Measurements from ENCODE around the gene SUMF1. TPM values are rescaled to one million over a fixed set of nuclear protein-coding genes. Genes with fewer than 3 reads are reported as not detected.

SUMF1 gene
- total and polyA plus RNA-seq, 2 of the 4 experiments (the other 2 are of a cell fraction), result 26.3 to 38.4 TPM

DNA sequence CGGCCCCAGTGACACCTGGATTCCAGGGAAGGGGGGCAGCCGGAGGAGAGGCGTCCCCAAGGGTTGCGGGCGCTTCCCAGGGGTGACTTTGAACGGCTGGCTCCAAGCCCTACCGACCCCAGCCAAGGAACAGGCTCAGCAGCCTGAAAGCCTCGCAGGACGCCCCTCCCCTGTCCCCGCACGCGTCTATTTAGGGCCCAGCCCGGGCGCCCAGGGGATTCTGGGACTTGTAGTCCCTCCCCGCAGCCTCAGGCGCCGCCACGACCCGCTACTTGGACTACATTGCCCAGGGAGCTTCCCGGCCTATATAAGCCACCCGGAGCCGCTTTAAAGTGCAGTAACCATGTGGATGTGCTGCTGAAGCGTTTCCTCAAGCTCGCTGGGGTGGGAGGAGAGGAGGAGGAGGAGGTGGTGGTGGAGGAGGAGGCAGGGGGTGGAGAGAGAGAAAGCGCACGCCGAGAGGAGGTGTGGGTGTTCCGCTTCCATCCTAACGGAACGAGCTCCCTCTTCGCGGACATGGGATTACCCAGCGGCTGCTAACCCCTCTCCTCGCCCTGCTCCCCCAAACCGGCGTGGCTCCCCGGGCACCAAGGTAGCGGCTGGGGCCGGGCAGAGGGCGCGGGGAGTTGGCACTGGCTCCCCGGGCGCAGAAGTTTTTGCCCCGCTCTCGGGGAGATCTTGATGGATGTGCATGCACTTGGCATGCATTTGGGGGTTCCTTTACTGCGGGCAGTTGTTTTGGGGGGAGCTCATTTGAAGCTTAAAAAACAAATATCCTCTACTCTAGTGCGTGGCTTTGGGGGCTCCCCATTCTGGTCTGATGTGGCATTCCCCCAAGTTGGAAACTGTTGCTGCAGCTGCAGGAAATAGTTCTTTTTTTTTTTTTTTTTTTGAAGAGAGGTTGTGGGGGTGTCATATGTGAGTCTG, 26.2 kb upstream of the SUMF1 start, which contains the start of gene ITPR1:
Gene ITPR1 (plus strand): TSS at position 335 of the 927 bp plus-strand sequence. CDS start 23,144 bp downstream, outside the sequence.
- H3K4me3 ChIP-seq (ENCODE audit: insufficient read depth, low read depth, low read length), result peak within 1 kb of the TSS; percentile 62
- 0% methylated on average over 3 of the region's 47 CpGs; no CpG with 5 or more reads in 1 of the 2 experiments for WGBS, 2 experiments (ENCODE audit: extremely low coverage in 2 of 2, insufficient read length in 1 of 2)
- dilution Hi-C loops (cut with HindIII; ENCODE audit: low sequenced_read_pairs, unreplicated experiment), result no loop called here
- in situ Hi-C loops (cut with MboI; ENCODE audit: low sequenced_read_pairs), result no loop called here
- no peak within 1 kb of the TSS for H2BK15ac ChIP-seq (ENCODE audit: low read depth, low read length)
- H4K91ac ChIP-seq (ENCODE audit: insufficient read depth, low read depth, low read length), result peak within 1 kb of the TSS; percentile 29; the same call in 1 of the 2 replicates
- H2AFZ ChIP-seq (replicated peaks; ENCODE audit: low read length, poor library complexity), result peak within 1 kb of the TSS; percentile 96
- H2BK5ac ChIP-seq (ENCODE audit: low read depth, low read length, poor library complexity, severe bottlenecking), result no peak within 1 kb of the TSS
- peak within 1 kb of the TSS; percentile 91 for H3K4me2 ChIP-seq (ENCODE audit: low read depth, low read length)
- H3K27ac ChIP-seq (ENCODE audit: insufficient read depth, low read length), result peak within 1 kb of the TSS; percentile 67
- no peaks in the 10 kb centered on the region for H4K20me1 ChIP-seq (ENCODE audit: insufficient read depth, low read length)
- H3K56ac ChIP-seq (ENCODE audit: extremely low read depth, insufficient read depth, low read length), result peak within 1 kb of the TSS; percentile 10; the same call in 1 of the 2 replicates
- H3K79me1 ChIP-seq (ENCODE audit: low read depth in 1 of 2, low read length in 2 of 2), result no peaks in the 10 kb centered on the region
- peak within 1 kb of the TSS; percentile 53 for H2AK9ac ChIP-seq (replicated peaks; ENCODE audit: low read depth, low read length, poor library complexity)
- BruUV-seq (replicated peaks), result no TSS peak
- H3K9me3 ChIP-seq (ENCODE audit: control insufficient read depth, insufficient read depth, low read length), result no peaks in the 10 kb centered on the region
- peak within 1 kb of the TSS; percentile 4; the same call in 1 of the 2 replicates for H3K18ac ChIP-seq (ENCODE audit: low read depth, low read length)
- H3K4me1 ChIP-seq (ENCODE audit: control insufficient read depth, insufficient read depth, low read length), result no peaks in the 10 kb centered on the region; the same call in 1 of the 2 replicates
- no peaks in the 10 kb centered on the region for H3K36me3 ChIP-seq (ENCODE audit: control insufficient read depth, insufficient read depth, low read length)
- peak; percentile 96 for ATAC-seq (ENCODE audit: low read depth)
- no peak within 1 kb of the TSS for H4K5ac ChIP-seq (ENCODE audit: low read depth, low read length)
- H3K4ac ChIP-seq (ENCODE audit: low read depth, low read length), result peak within 1 kb of the TSS; percentile 4; the same call in 1 of the 2 replicates
- peak within 1 kb of the TSS in 1 of 2 experiments; percentile 9; a peak in 2 of 4 replicates for H4K8ac ChIP-seq (ENCODE audit: low read depth in 2 of 2, low read length in 2 of 2)
- CTCF ChIA-PET, result interaction anchor here (1.0 to 2.1 kb wide), 4 partner anchors 26 to 142 kb away, joined by 3 to 6 read pairs (median 4); no protein-coding TSS in a partner anchor
- no peak within 1 kb of the TSS for H2AK5ac ChIP-seq (ENCODE audit: low read depth, low read length)
- 0 out of 2 replicates have a peak within 1 kb of the TSS, but pooled peaks have one; percentile 9 for H3K14ac ChIP-seq (replicated peaks; ENCODE audit: low read depth, low read length)
- peak within 1 kb of the TSS; percentile 51 for H3K9ac ChIP-seq (ENCODE audit: low read depth, low read length)
- no peak within 1 kb of the TSS for H2BK20ac ChIP-seq (ENCODE audit: low read depth, low read length)
- DNase-seq, result peak; percentile 98
- H3K9me1 ChIP-seq (ENCODE audit: insufficient read depth, low read length), result no peaks in the 10 kb centered on the region; the same call in 1 of the 2 replicates
- intact Hi-C loops (cut with micrococcal nuclease), result loop anchor here (1.0 to 5.0 kb wide), 4 partner anchors 26 to 186 kb away; partner anchors contain the start of gene SUMF1
- no peak within 1 kb of the TSS for H2BK120ac ChIP-seq (ENCODE audit: low read depth, low read length)
- peak within 1 kb of the TSS; percentile 75 for H3K23ac ChIP-seq (ENCODE audit: low read depth, low read length)
- POLR2A ChIA-PET (ENCODE audit: unreplicated experiment), result interaction anchor here (1.2 kb wide), 1 partner anchor 26 kb away, joined by 5 read pairs; the partner anchor contains the start of gene SUMF1
- H3K27me3 ChIP-seq (ENCODE audit: control insufficient read depth, insufficient read depth, low read length), result no peaks in the 10 kb centered on the region
- TF ChIP-seq RCOR1 (IDR thresholded peaks at IDR 0.05; ENCODE audit: insufficient replicate concordance, low read length) (no peak), RAD21 (IDR thresholded peaks at IDR 0.05; ENCODE audit: low read length) (no peak), NFE2L2 (IDR thresholded peaks at IDR 0.05; ENCODE audit: low read depth, low read length) (peak; percentile 20; the same call in 1 of the 2 replicates), BHLHE40 (IDR thresholded peaks at IDR 0.05; ENCODE audit: low read depth, low read length) (peak; percentile 74; the same call in 1 of the 2 replicates), SMC3 (IDR thresholded peaks at IDR 0.05; ENCODE audit: low read depth, low read length) (no peak), MXI1 (IDR thresholded peaks at IDR 0.05; ENCODE audit: borderline replicate concordance, low read depth, low read length) (peak; percentile 95), MAZ (IDR thresholded peaks at IDR 0.05; ENCODE audit: borderline replicate concordance, low read depth, low read length) (peak; percentile 95), CEBPB (IDR thresholded peaks at IDR 0.05; ENCODE audit: low read depth, low read length) (no peak)
- TF ChIP-seq, protein P1, sequence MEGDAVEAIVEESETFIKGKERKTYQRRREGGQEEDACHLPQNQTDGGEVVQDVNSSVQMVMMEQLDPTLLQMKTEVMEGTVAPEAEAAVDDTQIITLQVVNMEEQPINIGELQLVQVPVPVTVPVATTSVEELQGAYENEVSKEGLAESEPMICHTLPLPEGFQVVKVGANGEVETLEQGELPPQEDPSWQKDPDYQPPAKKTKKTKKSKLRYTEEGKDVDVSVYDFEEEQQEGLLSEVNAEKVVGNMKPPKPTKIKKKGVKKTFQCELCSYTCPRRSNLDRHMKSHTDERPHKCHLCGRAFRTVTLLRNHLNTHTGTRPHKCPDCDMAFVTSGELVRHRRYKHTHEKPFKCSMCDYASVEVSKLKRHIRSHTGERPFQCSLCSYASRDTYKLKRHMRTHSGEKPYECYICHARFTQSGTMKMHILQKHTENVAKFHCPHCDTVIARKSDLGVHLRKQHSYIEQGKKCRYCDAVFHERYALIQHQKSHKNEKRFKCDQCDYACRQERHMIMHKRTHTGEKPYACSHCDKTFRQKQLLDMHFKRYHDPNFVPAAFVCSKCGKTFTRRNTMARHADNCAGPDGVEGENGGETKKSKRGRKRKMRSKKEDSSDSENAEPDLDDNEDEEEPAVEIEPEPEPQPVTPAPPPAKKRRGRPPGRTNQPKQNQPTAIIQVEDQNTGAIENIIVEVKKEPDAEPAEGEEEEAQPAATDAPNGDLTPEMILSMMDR (conservative IDR thresholded peaks at IDR 0.05; ENCODE audit: low read depth, low read length), result no peak
- TF ChIP-seq, protein P2, sequence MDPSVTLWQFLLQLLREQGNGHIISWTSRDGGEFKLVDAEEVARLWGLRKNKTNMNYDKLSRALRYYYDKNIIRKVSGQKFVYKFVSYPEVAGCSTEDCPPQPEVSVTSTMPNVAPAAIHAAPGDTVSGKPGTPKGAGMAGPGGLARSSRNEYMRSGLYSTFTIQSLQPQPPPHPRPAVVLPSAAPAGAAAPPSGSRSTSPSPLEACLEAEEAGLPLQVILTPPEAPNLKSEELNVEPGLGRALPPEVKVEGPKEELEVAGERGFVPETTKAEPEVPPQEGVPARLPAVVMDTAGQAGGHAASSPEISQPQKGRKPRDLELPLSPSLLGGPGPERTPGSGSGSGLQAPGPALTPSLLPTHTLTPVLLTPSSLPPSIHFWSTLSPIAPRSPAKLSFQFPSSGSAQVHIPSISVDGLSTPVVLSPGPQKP (IDR thresholded peaks at IDR 0.05; ENCODE audit: borderline replicate concordance, low read depth, low read length), result no peak
- TF ChIP-seq, protein P3, sequence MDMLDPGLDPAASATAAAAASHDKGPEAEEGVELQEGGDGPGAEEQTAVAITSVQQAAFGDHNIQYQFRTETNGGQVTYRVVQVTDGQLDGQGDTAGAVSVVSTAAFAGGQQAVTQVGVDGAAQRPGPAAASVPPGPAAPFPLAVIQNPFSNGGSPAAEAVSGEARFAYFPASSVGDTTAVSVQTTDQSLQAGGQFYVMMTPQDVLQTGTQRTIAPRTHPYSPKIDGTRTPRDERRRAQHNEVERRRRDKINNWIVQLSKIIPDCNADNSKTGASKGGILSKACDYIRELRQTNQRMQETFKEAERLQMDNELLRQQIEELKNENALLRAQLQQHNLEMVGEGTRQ (IDR thresholded peaks at IDR 0.05; ENCODE audit: low read depth, low read length), result no peak
